GM12873 (cell line): ENCODE measurements around the gene IFNLR1.

Source experiments
- CTCF ChIP-seq: IDR thresholded peaks from 2 replicates; pipeline ENCODE4 v1.5.1; 2012; ENCODE audit warnings: low read depth, mild to moderate bottlenecking, moderate library complexity, low read length, control low read depth; ENCODE audit not compliant: insufficient read depth; ENCODE audit errors: missing control alignments

IFNLR1 gene

DNA sequence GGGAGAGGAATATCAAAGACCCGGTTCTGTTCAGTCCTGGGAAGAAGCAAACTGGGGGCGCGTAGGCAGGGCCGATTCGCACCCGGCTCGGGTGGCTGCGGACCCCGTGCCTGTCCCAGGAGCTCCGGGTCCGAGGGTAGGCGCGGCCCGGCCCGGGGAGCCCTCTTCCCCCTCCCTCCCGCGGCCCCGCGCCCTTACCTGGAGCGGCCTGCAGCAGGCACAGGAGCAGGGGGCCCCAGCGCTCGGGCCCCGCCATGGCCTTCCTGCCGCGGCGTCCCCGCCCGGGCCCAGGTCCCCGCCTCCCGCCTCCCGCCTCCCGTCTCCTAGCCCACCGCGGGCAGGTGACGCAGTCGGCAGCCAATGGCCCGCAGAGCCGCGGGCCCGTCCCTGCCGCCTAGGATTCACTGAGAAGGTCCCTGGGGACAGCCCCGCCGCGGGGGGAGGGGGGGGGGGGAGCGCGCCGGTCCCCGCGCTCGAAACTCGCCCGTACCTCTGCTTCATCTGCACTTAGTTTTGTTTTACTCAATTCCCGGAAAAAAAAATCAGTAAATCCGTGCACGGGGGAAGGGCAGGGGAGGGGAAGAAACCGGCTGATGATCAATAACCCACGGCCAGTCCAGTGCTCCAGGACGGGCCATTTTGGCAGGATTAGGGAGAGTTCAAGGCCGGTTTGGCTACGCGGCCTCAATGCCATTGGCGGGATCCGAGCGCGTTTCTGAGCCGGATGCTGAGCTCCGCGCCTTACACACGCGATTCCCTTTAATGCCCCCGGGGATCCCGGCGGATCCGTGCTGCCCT, at the start of gene IFNLR1:
IFNLR1 (minus strand) TSS at position 297 of the 798 bp plus-strand sequence; CDS start at position 256, 41 bp downstream.
- TF ChIP-seq CTCF, result no peak

DNA sequence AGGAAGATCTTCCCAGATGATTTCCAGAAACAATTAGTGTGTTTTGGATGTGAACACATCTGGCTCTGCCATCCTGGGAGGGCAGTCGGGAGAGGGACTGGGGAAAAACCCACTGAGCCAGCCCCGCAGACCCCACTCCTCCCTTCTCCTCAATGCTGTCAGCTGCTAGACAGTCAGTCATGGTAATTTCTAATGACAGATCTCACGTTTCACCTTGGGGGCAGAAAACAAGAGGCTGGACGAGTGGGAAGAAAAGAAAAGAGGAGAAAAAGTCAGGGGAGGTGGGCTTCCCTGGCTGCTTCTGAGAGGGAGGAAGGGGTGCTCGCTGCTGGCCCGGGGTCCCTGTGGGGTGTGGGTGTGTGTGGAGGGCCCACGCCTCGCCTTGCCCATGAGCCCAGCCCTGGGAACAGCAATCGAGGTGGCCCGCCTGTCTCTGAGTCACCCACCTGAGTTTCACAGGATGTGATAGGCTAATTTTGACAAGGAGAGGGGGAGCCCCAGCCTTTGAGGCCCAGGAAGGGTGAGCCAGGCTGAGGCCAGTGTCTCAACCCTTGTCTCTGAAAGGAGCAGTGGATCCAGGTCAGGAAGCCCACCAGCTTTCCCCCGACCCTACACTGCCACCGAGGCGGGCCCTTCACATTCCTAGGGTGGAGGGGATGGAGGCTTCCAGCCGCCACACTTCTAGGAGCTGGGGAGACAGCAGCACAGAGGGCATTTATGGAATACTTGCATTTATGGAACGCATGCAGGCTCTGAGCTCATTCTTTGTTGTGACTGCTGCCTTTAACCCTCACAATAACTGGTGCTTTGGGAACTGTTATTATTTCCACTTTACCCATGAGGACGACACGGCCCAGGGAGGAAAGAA, 49.1 kb upstream of the IFNLR1 start:
- no peak for TF ChIP-seq CTCF

DNA sequence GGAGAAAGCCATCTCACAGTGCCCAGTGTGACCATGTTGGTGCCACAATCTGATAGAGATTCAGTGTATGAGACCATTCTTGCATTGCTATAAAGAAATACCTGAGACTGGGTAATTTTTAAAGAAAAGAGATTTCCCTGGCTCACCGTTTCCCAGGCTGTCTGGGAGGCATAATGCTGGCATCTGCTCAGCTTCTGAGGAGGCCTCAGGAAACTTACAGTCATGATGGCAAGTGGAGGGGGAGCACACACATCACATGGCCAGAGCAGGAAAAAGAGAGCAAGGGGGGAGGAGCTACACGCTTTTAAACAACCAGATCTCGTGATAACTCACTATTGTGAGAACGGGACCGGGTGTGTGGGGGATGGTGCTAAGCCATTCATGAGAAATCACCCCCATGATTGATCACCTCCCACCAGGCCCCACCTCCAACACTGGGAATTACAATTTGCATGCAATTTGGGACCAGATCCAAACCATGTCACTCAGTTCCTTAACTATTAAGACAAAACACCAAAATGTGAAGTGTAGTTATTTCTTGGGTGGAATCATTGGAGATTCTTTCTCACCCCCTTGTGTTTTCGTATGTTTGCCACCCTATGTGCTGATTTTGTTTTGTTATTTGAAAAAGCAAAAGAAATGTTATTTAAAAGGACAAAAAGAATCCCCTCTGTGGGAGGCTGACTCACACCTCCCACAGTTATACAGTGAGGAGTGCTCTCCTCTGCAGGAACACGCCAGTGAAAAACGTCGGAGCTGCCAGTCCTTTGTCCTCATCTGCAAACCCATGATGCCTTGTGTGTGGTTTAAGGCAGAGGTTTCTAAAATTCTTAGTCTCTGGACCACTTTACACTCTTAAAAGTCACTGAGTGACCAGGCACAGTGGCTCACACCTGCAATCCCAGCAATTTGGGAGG, 46.9 kb upstream of the IFNLR1 start:
- no peak for TF ChIP-seq CTCF

- TF ChIP-seq CTCF, result no peak
Measured at GRCh38 chr1:24231701-24232100, 44.6 kb upstream of the IFNLR1 start.

GRCh38 chr1:24228311-24228710, 41.2 kb upstream of the IFNLR1 start:
- no peak for TF ChIP-seq CTCF

- no peak for TF ChIP-seq CTCF
Measured at GRCh38 chr1:24226749-24227148, 39.7 kb upstream of the IFNLR1 start.
